C1 segment of cervical spinal cord (tissue), 14 donors: ENCODE results near the gene EMID1.
"Not testable (repeated sequence)": the region's sequence is repeated elsewhere in the genome, so short reads cannot be mapped to it uniquely, and the experiment has no call there.

Experiments
- DNase-seq, 14 donors: peaks; one replicate each; lab custom pipeline; 2025; lab: John Stamatoyannopoulos, UW

EMID1 gene

DNA sequence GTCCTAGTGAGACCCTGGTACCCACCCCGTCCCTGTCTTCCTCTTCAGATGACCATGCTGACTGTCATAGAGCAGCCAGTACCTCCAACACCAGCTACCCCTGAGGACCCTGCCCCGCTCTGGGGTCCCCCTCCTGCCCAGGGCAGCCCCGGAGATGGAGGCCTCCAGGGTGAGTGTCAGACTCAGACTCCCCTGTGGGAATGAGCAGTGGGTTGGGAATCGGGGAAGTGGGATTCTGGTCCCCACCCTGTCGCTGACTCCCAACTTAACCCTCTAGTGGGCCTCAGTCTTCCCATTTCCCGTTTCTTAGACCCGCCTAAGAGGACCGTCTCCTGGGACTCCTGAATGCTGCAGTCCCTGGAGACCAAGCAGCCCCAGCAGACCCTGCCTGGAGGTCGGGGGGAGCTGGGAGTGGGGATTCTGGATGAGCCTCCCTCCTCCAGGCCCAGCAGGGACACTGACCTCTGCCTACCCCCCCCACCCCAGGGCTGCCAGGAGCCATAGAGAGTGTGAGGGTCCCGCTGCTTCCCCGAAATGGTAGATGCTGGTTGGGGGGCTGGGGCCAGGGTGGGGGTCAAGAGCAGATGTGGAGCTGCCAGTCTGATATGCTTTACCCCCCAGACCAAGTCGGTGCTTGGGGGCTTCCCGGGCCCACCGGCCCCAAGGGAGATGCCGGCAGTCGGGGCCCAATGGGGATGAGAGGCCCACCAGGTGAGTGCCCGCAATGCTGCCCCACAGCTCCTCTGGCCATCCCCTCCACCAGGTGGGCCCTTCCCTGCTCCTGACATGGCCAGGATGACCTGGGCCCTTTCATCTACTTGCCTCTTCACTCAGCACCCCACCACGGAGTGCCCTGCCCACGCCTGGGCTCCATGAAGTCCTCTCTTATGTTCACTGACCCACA lies 25.5 kb downstream of the EMID1 start:
- no peak for DNase-seq

DNA sequence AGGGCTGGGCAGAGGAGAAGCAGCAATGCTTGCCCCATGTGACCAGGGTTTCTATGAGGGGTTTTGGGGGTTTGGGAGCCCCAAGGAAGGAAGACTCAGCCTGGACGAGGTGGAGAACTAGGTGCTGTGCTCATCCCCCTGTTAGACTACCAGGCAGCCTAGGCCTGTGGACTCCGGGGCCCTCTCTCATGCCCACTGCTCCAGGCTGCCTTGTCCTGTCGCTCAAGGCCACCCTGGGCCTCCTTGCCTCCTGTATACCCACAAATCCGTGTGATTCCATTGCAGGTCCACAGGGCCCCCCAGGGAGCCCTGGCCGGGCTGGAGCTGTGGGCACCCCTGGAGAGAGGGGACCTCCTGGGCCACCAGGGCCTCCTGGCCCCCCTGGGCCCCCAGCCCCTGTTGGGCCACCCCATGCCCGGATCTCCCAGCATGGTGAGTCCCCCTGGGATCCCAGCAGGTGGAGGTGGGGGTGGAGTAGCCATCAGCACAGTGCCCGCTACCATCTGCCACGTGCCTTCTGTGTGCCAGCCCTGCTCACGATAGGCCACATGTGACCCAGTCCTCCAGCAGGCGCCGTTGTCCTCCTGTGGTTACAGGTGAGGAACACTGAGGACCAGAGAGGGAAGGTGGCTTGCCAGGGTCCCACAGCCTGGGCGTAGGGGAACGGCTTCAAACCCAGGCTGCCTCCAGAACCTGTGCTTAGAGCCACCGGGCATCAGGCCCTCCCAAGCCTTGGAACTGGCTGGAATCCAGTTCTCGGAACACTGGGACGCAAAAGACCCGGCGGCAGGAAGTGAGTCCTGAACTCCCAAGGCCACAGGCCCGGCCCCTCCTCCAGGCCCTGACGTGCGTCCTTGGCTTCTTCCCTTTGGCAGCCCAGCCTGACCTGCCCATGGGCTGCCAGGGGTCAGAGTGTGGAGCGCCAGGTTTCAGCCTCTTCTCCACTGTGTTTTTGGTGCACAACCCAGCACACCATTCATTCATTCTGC lies 26.6 kb downstream of the EMID1 start:
- no peak for DNase-seq

DNA sequence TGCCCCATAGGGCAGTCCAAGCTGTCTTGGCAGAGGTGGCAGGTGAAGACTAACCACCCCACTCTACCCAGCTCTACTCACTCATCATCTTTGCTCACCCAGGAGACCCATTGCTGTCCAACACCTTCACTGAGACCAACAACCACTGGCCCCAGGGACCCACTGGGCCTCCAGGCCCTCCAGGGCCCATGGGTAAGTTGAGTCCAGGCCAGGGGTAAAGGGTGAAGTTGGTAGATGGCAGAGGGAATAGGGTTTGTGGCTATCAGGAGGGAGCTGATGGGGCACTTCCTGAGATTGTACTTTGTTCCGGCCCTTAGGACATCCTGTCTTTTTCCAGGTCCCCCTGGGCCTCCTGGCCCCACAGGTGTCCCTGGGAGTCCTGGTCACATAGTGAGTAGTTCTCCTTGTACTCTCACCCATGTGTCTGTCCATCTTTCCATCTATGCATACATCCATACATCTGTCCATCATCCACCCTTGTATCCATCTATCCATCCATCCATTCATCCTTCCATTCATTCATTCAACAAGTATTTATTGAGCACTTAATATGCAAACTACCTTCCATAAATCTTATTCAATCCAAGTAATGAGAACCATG lies 27.7 kb downstream of the EMID1 start:
- DNase-seq, result no peak

DNA sequence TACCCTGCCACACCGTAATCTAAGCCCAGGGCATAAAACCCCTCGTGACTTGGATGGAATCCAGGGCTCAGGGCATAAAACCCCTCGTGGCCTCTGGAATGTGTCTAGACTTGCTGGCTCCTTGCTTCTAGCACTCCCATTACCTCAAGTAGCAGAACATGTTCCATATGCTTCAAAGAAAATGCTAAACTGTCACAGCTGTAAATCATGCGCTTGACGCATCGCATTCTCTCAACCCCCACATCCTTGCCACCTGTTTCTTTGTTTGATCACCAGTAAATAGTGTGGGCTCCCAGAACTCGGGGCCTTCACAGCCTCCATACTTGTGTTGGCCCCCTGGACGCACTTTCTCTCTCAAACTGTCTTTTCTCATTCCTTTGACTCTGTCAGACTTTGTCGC lies 34.8 kb downstream of the EMID1 start:
- not testable (repeated sequence) for DNase-seq

DNA sequence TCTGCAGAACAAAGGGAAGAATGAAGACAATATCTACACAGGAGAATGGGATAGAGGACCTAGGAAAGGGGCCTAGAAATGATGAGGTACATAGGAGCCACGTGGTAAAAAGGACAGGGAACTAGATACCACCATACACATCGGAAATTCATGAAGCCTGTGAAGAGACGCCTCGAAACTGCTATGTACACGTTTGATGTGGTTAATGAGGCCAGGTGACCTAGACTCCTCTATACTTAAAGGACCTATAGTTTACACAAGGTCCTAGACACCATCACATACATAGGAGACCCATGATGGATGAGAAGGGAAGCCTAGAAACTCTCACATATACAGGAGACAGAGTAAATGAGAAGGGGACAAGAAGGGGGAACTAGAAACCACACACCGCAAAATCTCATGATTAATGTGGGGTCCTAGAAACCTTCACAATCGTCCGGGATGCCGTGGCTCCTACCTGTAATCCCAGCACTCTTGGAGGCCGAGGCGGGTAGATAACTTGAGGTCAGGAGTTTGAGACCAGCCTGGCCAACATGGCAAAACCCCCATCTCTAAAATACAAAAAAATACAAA lies 38.3 kb downstream of the EMID1 start:
- DNase-seq, result no peak

DNA sequence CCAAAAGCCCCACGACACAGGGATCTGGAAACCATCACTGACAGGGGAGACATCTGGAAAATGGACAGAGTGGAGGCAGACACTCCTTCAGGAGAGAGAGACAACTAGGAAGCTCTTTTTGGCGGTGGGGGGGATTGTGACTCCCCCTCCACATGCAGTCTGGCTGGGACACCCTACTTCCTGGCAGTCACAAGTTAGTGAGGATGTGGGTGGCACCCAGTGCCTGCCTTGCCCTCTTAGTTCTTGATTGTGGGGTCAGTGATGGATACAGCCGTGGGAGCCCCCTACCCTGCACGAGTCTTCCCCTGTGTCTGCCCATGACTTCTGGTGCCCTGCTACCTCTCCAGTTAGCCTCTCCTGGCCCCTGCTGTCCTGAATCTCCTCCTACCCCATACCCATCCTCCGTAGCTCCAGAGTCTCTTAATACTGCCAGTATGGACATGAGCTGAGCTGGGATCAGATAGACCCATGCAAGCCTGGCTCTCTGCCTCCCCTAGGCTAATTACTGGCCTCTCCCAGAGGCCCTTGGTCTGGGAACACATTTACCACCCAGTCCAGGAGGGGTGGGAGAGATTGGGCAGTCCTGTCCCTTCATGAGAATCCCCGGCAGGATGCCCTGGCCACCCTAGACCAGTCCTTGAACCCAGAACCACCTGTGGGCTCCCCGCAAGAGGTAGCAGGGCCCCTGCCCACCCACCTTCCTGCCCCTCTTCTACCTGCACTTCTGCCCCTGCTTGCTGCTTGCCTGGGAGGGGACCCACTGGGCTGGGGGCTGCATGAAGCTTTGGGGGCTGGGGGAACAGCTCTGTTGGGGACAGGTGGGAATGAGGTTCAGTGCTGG lies 39.3 kb downstream of the EMID1 start:
- DNase-seq, result no peak

DNA sequence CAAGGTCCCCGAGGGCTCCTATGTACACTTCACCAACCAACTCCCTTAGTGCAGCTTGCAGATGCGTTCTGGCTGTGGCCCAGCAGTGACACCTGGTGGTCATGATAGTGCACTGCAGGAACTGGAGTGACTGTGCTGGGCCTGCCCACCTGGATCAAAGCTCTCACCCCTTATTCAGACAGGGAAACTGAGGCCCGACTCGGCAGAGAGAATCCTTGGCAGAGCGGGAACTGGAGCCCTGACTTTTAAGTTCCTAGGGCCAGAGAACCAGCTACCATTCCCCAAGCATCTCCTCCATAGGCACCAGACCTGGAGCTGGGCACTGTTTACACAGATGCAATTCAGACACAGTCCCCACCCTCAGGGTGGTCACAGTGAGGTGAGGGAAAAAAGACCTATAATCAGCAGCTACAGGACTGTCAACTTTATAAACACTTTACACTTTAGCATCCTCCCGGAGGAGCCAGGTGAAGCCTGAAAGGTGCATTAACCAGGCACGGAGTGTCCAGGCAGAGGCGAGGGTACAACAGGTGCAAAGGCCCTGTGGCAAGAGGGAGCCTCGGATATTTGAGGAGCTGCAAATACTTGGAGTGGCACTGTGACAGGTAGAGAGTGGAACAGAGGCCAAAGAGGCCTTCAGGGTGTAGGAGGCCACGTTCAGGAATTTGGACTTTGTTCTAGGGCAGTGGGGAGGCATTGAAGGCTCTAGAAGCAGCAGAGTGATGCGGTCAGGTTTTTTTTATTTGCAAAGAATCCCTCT lies 40.1 kb downstream of the EMID1 start:
- peak in 11 of 14 donors; percentile 4 to 62 (median 30) for DNase-seq

DNA sequence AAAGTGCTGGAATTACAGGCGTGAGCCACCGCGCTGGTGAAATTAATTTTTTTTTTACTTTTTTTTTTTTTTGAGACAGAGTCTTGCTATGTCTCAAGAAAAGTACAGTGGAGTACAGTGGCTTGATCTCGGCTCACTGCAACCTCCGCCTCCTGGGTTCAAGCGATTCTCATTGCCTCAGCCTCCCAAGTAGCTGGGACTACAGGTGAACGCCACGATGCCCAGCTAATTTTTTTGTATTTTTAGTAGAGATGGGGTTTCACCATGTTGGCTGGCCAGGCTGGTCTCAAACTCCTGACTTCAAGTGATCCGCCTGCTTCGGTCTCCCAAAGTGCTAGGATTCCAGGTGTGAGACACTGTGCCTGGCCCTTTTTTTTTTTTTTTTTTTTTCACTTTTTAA lies 42.2 kb downstream of the EMID1 start:
- DNase-seq, result not testable (repeated sequence)

DNA sequence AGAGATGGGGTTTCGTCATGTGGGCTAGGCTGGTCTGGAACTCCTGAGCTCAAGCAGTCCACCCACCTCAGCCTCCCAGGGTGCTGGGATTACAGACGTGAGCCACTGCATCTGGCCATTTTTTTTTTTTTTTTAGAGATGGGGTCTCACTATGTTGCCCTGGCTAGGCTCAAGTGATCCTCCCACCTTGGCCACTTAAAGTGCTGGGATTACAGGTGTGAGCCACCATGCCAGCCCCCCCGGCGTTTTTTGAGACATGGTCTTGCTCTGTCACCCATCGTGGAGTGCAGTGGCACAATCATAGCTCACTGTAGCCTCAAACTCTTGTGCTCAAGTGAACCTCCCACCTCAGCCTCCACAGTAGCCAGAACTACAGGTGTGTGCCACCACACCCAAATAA lies 45.6 kb downstream of the EMID1 start:
- no peak for DNase-seq

DNA sequence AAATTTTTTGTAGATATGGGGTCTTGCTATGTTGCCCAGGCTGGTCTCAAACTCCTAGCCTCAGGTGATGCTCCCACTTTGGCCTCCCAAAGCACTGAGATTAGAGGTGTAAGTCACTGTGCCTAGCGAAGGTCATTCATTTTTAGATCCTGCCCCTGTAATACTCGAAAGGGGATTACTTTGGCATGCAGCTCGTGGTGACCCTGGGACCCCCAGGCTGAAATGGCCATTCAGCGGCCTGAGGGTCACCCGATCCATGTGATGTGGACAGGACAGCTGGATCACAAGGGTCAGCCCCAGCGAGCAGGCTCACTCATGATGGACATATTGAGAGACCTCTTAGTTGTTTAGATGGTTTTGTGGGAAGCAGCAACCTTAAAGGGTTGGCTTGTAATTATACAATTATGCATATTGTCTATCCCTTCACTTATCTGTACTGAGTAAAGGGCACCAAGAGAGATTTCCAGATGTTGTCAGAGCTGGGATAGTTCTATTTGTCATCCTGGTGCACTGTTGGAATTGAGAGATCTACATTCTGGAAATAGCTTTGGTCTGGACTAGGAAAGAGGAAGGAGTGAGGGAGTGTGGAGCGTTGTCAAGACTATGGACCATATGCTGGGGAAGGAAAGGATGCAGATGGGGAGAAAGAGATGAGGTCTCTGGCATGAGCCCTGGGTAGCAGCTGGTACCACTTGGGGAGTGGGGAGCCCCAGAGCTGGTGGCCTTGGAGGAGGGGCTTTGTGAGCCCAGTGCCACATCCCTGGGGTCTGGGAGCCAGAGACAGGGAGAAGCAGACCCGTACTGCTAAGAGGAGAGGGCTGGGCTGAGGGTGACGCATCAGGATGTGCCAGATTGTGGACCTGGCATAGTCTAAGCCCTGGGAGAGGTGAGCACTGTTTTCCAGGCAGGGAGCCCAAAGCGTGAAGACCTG lies 46.5 kb downstream of the EMID1 start:
- peak in 1 of 14 donors; percentile 82 for DNase-seq

DNA sequence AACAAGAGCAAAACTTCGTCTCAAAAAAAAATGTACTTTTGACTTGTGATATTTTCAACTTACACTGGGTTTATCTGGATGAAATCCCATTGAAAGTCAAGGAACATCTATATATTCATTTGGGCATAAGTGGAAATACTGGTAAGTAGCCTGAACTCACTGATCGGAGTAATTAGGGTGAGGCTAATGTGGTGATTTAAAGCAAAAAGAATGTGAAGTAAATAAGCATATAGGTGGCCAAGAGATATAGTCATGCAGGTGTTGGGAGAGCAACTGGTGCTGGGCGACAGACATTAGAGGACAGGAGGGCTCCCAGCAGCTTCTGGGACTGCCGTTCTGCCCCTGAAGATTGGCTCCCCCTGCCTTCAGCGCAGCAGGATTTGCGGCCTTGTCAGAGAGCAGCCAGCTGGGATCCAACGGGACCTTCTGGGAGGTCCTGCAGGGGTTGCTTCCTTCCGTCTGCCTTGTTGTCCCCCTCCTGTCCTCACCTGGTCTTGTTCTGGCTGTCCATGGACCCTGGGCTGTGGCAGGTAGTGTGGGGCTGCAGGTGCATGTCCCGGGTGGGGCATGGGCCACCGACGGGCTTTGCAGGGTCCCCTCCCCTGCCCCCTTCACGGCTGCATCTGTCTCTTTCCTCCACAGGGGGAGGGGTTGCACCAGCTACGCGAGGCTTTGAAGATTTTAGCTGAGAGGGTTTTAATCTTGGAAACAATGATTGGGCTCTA lies 48.0 kb downstream of the EMID1 start:
- DNase-seq, result no peak

DNA sequence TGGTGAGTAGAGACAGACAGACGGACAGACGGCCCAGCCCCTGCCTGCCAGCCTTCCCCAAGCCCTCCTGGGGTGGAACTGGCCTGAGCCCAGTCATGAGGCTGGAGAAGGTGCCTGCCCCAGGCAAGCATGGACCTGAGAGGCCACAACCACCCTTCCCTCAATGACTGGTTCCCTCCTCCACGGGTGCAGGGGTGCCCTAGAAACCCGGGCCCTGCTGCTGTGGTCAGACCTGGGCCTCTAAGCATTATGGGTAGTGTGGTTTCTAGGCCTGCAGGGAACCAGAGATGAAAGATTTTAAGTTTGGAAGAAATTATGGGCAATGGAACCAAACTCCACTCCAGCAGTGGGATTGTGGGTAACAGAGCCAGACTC lies 48.6 kb downstream of the EMID1 start:
- DNase-seq, result no peak

DNA sequence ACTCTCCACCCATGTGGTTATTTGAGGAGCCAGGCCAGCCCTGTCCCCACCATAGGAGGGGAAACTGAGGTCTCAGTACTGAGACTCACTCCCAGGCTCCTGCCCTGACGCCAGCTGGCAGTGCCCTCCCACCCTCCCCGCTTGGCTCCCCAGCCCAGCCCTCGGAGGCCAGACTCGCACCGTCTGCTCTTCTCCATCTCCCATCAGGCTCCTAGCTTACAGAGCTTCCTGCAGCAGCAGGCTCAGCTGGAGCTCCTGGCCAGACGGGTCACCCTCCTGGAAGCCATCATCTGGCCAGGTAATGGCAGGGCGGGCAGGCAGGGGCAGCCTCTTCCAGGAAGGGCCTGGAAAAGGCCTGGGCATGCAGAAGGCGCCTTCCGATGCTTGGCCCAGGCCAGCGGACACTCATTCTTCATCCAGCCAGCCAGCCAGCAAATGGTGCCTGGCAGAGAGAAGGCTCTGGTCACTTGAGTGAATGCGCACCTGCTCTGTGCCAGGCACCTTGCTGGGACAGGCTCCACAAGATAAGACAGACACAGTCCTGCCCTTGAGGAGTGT lies 49.4 kb downstream of the EMID1 start:
- no peak for DNase-seq

DNA sequence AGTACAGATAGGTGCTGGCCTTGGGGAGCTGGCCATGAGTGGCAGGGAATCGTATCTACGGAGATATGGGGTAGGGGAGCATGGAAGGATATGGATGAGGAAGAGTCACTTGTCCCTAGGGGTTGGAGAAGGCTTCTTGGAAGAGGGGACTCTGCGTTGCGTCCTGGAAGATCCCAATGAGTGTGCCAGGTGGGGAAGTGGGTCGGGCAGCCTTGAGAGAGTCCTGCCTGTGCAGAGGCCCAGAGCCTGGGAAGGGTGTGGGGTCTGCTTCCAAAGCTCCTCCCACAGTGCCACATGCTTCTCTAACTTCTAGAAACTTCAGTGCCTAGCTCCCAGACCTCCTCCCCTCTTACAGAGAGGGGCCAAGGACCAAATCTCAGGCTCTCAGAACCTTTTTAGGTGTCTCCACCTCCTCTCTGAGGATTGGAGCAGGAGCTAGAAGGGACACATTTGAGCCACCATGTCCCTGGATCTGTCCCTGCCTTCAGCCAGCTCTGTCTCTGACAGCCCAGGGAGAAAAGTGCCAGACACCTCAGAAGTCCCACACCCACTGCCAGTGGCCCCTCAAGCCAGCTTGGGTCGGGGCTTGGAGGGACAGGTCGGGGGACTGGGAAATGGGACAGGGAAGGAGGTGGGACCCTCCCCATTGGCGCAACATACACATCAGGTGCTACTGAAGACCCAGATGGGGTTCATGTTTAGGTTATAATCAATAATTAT lies 51.1 kb downstream of the EMID1 start:
- no peak for DNase-seq

DNA sequence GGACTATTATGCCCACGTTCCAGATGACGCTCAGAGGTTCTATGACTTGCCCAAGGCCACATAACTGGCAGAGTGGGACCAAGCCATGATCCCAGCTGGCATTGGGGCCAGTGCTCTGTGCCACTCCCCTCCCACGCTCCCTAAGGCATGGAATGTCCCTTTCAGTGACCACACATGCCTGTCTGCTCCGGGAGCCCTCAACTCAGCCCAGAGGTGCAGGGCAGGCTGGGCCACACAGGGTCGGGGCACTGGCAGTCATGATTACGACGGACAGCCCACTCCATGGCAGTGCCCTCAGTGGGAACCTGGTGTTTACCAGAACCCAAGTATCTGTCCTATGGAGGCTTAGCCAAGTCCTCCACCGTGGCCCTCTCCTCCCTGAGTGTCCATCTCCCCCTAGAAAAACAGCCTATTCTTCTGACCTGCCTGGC lies 52.1 kb downstream of the EMID1 start:
- no peak for DNase-seq

DNA sequence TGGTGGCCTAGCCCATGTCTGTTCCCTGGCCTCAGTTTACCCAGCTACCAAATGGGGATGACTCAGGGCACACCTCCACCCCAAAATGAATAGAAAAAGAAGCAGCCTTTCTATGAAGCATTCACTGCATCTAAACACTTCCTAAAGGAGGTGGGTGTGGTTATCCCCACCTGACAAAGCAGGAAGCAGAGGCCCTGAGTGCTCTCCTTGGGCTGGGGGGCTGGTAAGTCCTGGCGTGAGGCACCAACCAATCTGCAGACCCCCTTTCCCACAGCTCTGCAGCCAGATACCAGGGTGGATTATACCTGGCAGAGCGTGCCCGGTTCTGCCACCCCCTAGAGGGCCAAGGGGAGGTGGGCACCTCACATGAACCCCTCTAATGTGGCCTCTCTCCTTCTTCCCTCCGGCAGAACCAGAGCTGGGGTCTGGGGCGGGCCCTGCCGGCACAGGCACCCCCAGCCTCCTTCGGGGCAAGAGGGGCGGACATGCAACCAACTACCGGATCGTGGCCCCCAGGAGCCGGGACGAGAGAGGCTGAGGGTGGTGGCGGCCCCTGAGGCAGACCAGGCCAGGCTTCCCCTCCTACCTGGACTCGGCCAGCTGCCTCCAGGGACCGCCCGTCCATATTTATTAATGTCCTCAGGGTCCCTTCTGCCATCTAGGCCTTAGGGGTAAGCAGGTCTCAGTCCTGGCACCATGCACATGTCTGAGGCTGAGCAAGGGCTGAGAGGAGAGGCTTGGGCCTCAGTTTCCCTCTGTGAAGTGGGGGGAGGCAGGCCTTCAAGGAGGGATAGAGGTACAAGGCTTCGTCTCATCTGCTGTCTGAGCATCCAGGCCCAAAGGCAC lies 52.9 kb downstream of the EMID1 start:
- no peak for DNase-seq
